Lower leg skin (tissue), 4 donors: ENCODE results near the gene GNAL. TPM values are rescaled to one million over a fixed set of nuclear protein-coding genes. Genes with fewer than 3 reads are reported as not detected.
"Not testable (repeated sequence)": the region's sequence is repeated elsewhere in the genome, so short reads cannot be mapped to it uniquely, and the experiment has no call there.

Experiments
- DNase-seq, 2 donors: peaks; one replicate each; pipeline ENCODE4 v3.0.0-alpha.2; 2019; ENCODE audit warnings: low spot score in 2 of 2
- H3K4me3 ChIP-seq: fragments of 200-600 bp; sonication (generic); 2 replicates; pipeline ENCODE4 v1.5.1; 2017; ENCODE audit warnings: mild to moderate bottlenecking, low read depth; ENCODE audit not compliant: poor library complexity, severe bottlenecking
- POLR2A ChIP-seq, 2 donors: fragments of 450-650 bp; IDR thresholded peaks; one replicate each; pipeline ENCODE4 v1.6.1; 2016 to 2017; ENCODE audit warnings: antibody characterized with exemption in 2 of 2, mild to moderate bottlenecking in 1 of 2, moderate library complexity in 1 of 2
- WGBS, 2 donors: methylation state at CpG; one replicate each; pipeline ENCODE4 v1.1.5; 2018; 5-methylcytosine and 5-hydroxymethylcytosine counted together
- intact Hi-C: fragments of 100-400 bp; cut with DNase I; formaldehyde crosslinking; loops from one replicate; pipeline ENCODE4 v1.15.0; 2023; ENCODE audit warnings: low total_unique reads
- total RNA-seq, 4 donors: library from RNA; depleted of rRNA; stranded (reverse); fragments of >200 nt; gene quantifications; one replicate each; pipeline ENCODE4 v1.1.0, GENCODE V29; 2016
- TF ChIP-seq, protein P1 (sequence below), 3 donors: fragments of 450-650 bp; IDR thresholded peaks; one replicate each; pipeline ENCODE4 v1.5.1; 2016; ENCODE audit warnings: antibody characterized with exemption in 3 of 3, mild to moderate bottlenecking in 3 of 3, moderate library complexity in 2 of 3

GNAL gene
- total RNA-seq, 4 donors from 2014 or later, result 12.3 to 15.9 (median 14.5) TPM

DNA sequence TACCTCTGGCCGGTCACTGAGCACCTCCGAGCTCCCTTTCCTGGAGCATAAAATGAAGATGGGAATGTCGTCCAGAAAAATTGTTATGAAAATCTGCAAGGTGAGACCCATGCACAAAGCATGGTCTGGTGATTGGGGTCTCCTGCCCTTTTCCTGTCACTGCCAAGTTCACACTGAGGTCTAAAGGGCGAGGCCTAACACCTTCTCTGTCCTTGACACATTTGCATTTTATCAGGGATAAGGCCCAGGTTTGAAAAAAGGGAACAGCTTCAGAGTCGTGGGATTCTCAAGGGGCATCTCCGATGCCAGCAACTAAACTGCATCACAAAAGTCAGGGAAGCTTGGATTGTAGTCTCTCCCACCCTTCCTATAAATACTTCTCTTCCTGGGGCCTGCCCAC lies 24.7 kb downstream of the GNAL start:
- H3K4me3 ChIP-seq, result no peak overlapping the region
- 84 to 85% methylated on average over 6 of the region's 6 CpGs for WGBS, 2 donors
- peak in 1 of 2 donors; percentile 34 for DNase-seq
- no peak for TF ChIP-seq POLR2A (IDR thresholded peaks at IDR 0.05)
- TF ChIP-seq, protein P1, sequence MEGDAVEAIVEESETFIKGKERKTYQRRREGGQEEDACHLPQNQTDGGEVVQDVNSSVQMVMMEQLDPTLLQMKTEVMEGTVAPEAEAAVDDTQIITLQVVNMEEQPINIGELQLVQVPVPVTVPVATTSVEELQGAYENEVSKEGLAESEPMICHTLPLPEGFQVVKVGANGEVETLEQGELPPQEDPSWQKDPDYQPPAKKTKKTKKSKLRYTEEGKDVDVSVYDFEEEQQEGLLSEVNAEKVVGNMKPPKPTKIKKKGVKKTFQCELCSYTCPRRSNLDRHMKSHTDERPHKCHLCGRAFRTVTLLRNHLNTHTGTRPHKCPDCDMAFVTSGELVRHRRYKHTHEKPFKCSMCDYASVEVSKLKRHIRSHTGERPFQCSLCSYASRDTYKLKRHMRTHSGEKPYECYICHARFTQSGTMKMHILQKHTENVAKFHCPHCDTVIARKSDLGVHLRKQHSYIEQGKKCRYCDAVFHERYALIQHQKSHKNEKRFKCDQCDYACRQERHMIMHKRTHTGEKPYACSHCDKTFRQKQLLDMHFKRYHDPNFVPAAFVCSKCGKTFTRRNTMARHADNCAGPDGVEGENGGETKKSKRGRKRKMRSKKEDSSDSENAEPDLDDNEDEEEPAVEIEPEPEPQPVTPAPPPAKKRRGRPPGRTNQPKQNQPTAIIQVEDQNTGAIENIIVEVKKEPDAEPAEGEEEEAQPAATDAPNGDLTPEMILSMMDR (IDR thresholded peaks at IDR 0.05), result no peak
- intact Hi-C loops, result loop anchor here (10.0 kb wide), 1 partner anchor 59 kb away; no protein-coding TSS in a partner anchor

DNA sequence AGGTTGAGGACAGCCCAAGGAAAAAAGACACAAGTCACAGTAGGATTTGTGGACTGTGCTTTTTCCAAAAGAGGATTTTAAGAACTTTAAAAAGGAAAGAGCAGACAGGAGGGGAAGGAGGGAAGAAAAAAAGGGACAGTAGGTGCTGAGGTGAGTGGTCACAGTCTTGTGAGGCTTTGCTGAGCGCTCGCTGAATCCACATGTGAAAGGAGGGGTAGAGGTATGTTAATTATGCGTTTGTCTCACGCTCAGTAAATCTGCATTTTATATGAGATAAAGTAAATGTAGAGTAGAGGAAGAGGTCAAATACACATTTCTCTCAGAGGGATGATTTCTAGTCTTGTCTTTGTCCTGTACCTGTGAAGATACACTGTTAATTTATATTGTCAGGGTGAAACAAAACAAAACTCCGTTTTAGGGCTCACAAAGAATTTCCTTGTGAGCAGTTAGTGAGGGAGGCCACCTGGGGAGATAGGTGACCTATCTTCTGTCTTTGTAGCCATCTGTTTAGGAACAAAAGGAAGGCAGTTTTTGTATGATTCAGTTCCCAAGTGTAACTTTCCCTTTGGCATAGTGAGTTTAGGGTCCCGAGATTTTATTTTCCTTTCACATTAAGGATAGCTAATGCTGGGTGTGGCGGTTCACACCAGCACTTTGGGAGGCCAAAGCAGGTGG lies 25.3 kb downstream of the GNAL start:
- no peak overlapping the region for H3K4me3 ChIP-seq
- intact Hi-C loops, result loop anchor here (10.0 kb wide), 1 partner anchor 60 kb away; no protein-coding TSS in a partner anchor
- DNase-seq, result no peak
- no peak for TF ChIP-seq POLR2A (IDR thresholded peaks at IDR 0.05)
- TF ChIP-seq, protein P1 (IDR thresholded peaks at IDR 0.05), result no peak
- 89 to 90% methylated on average over 7 of the region's 7 CpGs for WGBS, 2 donors

DNA sequence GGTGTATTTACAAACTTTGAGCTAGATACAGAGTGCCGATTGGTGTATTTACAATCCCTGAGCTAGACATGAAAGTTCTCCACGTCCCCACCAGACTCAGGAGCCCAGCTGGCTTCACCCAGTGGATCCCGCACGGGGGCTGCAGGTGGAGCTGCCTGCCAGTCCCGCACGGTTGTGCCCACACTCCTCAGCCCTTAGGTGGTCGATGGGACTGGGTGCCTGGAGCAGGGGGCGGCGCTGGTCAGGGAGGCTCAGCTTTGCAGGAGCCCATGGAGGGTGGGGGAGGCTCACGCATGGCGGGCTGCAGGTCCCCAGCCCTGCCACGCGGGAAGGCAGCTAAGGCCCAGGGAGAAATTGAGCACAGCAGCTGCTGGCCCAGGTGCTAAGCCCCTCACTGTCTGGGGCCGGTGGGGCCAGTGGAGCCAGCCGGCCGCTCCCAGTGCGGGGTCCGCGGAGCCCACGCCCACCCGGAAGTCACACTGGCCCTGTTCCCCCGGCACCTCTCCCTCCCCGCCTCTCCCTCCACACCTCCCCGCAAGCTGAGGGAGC lies 27.8 kb downstream of the GNAL start:
- H3K4me3 ChIP-seq, result not testable (repeated sequence)
- DNase-seq, result peak in 1 of 2 donors; percentile 68
- intact Hi-C loops, result loop anchor here (10.0 kb wide), 1 partner anchor 62 kb away; no protein-coding TSS in a partner anchor
- 88 to 99% methylated on average over 13 to 15 of the region's 24 CpGs for WGBS, 2 donors

DNA sequence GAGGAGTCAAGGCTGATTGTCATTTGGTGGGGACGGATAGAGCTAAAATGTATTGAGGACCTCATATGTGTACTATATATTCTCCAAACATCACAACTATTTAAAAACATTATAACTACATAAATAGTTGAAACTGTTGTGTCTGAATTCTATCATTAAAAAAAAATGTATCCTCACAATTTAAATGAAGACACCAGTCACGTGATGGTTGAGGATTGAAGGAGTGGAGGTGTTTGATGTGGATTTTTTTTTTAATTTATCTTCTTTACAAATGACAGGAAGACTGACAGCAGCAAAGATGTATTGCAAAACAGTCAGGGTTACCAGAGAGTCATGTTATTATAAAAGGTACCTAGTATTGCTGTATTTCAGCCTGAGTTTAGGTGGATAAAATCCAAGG lies 30.0 kb downstream of the GNAL start:
- DNase-seq, result no peak
- intact Hi-C loops, result loop anchor here (10.0 kb wide), 1 partner anchor 64 kb away; no protein-coding TSS in a partner anchor
- H3K4me3 ChIP-seq, result no peak overlapping the region
- TF ChIP-seq, protein P1 (IDR thresholded peaks at IDR 0.05), result no peak
- no peak for TF ChIP-seq POLR2A (IDR thresholded peaks at IDR 0.05)
- 80 to 81% methylated on average over 2 of the region's 2 CpGs for WGBS, 2 donors

DNA sequence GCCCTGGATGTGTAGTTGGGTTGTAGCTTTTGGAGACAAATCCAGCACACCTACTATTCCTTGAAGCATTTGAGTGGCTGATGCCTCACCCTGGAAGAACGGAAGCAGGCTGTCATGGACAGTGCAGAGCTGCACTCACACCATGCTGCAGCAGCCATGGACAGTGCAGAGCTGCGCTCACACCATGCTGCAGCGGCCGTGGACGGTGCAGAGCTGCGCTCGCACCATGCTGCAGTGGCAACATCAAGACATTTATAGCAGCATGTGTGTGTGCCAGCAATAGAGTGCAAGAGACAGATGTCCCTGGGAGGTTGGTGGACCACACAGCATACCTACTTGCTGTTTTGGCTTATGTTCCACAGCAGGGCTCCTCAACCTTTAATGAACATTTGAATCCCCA lies 30.6 kb downstream of the GNAL start:
- intact Hi-C loops, result loop anchor here (10.0 kb wide), 1 partner anchor 65 kb away; no protein-coding TSS in a partner anchor
- no peak overlapping the region for H3K4me3 ChIP-seq
- 91 to 93% methylated on average over 7 of the region's 7 CpGs for WGBS, 2 donors
- no peak for TF ChIP-seq POLR2A (IDR thresholded peaks at IDR 0.05)
- TF ChIP-seq, protein P1 (IDR thresholded peaks at IDR 0.05), result no peak
- DNase-seq, result peak in 1 of 2 donors; percentile 34

DNA sequence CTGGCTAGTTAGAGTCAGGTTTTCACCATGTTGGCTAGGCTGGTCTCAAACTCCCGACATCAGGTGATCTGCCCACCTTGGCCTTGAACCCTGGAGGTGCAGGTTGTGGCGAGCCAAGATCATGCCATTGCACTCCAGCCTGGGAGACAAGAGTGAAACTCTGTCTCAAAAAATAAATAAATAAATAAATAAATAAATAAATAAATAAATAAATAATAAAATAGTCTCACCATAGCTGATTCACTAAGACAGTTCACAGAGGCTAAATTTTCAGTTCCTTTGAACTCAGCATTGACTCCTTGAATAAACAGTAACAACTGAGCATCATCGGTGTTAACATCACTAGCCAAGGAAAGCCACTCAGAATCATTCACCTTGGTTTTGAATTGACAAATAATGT lies 32.7 kb downstream of the GNAL start:
- TF ChIP-seq POLR2A (IDR thresholded peaks at IDR 0.05), result no peak
- TF ChIP-seq, protein P1 (IDR thresholded peaks at IDR 0.05), result no peak
- DNase-seq, result peak in 1 of 2 donors; percentile 26
- H3K4me3 ChIP-seq, result no peak overlapping the region
- WGBS, 2 donors, result 60 to 99% methylated on average over 3 of the region's 3 CpGs
- intact Hi-C loops, result no loop called here
